ENCODE measurements around the gene EEPD1.
"Not testable (repeated sequence)": the region's sequence is repeated elsewhere in the genome, so short reads cannot be mapped to it uniquely, and the experiment has no call there.

- TF ChIP-seq, protein P1, sequence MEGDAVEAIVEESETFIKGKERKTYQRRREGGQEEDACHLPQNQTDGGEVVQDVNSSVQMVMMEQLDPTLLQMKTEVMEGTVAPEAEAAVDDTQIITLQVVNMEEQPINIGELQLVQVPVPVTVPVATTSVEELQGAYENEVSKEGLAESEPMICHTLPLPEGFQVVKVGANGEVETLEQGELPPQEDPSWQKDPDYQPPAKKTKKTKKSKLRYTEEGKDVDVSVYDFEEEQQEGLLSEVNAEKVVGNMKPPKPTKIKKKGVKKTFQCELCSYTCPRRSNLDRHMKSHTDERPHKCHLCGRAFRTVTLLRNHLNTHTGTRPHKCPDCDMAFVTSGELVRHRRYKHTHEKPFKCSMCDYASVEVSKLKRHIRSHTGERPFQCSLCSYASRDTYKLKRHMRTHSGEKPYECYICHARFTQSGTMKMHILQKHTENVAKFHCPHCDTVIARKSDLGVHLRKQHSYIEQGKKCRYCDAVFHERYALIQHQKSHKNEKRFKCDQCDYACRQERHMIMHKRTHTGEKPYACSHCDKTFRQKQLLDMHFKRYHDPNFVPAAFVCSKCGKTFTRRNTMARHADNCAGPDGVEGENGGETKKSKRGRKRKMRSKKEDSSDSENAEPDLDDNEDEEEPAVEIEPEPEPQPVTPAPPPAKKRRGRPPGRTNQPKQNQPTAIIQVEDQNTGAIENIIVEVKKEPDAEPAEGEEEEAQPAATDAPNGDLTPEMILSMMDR (IDR thresholded peaks at IDR 0.05), result not testable (repeated sequence)
- not testable (repeated sequence) for TF ChIP-seq POLR2A (IDR thresholded peaks at IDR 0.05)
These were observed 168.2 kb downstream of the EEPD1 start for GRCh38 chr7:36321284-36321683.
